UCSD-AML1 (cell line): ENCODE results near the gene CFAP410.

Source experiments
- DNase-seq: peaks from one replicate; lab custom pipeline; 2025; ENCODE audit not compliant: unreplicated experiment; lab: John Stamatoyannopoulos, UW

CFAP410 gene

DNA sequence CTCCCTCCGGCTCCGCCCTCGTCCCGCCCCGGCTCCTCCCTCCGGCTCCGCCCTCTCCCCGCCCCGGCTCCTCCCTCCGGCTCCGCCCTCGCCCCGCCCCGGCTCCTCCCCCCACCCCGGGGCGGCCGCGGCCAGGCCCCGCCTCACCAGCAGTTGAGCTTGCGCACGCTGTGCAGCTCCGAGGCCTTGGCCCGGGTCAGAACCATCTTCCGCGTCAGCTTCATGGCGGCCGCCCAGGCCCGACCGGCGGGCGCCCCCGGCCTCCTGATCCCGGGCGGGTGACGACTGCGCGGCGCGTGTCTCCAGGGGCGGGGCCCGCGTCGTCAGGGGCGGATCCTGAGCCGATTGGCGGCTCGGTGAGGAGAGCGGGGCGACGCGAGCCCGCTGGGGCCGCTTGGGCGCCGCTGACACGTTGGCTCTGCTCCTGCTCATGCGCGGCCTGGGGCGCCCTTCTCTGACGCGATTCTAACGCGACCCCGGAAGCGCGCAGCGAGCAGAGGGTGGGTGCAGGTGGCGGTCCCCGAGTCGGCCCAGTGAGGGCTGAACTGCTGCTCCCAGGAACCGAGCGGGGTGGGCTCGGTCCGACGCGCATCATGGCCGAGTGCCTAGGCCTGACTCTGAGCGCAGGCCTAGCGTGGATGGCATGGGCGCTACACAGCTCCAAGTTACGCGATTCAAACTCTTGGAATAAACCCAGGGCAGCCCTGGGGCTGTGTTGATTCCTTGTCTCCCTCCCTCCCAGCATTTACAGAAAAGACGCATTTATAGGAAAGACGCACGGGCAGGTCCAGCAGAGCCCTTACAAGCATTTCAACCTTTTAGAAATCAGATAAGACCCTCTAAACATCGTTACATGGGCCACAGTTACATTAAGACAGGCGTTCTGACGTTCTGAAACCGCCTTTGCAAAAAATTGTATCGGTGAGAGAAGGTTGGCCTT, at the start of gene CFAP410:
Gene CFAP410 (minus strand): TSS at position 420 of the 940 bp plus-strand sequence. CDS start 196 bp downstream, at position 224.
- DNase-seq: peak; percentile 96

DNA sequence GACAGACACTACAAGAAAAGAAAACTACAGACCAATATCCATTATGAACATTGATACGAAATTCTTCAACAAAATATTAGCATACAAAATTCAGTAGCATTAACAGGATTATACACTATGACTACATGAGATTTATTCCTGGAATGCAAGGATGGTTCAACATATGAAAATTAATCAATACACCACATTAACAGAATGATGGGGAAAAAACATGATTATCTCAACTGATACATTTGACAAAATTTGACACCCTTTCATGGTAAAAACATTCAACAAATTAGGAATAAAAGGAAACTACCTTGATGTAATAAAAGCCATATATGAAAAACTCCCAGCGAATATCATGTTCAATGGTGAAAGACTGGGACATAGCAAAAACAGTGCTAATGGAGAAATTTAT, 45.8 kb upstream of the CFAP410 start:
- no peak for DNase-seq

DNA sequence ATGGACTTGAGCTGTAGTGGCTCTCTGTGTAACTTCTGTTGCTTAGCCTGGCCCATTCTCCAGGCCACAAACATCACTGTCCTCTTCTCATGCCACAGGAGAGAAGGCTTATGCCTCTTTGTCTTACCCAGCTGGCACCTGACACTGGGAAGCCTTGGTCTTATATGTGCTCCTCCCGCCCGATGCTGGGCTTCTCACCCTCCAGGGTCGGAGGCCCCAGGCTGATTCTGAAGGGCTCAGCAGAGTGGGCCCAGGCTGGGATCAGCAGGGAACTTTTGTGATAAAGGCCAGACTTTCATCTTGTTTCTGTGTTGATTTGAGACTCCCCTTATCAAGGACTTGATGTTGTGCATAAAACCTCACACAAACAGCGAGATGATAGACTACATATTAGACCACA, 44.0 kb upstream of the CFAP410 start:
- no peak for DNase-seq

DNA sequence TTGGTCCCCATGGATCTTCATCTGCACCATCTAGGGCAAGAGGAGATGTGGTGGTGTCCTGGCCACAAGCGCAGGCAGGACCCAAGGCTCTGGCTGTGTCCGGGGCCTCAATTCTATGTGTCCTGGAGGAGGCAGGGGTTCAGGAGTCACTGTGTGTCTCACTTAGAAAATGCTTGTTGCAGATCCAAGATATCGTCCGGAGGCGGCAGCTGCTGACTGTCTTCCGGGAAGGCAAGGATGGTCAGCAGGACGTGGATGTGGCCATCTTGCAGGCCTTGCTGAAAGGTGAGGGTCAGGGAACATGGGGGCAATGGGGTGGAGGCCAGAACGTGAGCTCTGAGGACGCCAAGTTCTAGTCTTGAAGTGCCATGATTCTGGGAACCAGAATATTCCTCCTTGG, 43.3 kb upstream of the CFAP410 start:
- no peak for DNase-seq

DNA sequence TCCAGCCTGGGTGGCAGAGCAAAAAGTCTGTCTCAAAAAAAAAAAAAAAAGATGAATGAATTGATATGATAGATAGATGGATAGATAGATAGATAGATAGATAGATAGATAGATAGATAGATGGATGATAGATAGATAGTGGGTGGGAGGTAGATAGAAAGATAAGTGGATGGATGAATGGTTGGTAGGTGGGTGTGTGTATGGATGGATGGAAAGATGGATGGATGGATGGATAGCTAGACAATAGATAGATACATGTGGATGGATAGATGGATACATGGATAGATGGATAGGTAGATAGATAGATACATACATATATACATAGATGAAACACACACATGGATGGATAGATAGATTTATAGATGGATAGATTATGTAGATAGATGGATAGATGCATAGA, 42.7 kb upstream of the CFAP410 start:
- no peak for DNase-seq

- DNase-seq: no peak
Observed at GRCh38 chr21:44380876-44381275, 41.7 kb upstream of the CFAP410 start.

DNA sequence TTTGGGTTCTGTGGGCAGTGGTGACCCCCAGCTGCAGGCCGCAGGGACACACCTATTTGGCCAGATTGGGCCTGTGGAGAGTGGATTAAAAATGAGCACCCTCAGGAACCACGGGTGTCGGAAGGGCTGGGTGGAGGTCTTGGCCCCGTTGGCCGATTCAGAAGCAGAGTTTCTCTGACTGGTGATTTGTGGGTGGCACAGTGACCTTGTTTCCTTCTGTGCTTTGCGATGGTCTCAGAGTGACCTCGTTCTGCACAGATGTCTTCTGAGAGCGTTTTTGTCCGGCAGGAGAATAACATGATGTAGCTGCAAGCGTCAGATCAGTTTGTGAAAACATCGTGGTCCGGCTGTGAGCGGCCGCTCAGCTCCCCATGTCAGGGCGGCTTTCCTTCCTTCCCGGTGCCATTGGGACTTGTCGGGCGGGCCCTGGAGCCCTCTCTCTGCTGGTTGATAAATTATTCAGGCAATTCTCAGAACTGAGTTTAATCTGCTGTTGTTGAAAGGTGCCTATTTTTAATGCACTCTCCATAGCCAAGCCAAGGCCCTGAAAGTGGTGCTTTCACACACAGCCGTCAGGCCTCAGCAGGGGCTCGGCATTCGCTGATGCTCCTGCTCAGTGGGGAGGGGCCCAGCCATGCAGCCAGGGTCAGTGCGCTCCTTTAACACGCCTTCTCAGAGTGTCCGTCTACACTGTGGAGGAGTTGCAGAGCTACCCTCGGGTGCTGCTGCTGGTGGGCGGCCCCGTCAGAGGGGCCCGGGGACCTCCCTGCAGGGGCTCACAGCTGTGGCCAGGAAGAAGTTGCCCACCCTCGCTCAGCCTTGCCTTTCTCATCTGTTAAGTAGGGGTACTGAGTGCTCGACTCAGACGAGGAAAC, 41.0 kb upstream of the CFAP410 start:
- DNase-seq: no peak

DNA sequence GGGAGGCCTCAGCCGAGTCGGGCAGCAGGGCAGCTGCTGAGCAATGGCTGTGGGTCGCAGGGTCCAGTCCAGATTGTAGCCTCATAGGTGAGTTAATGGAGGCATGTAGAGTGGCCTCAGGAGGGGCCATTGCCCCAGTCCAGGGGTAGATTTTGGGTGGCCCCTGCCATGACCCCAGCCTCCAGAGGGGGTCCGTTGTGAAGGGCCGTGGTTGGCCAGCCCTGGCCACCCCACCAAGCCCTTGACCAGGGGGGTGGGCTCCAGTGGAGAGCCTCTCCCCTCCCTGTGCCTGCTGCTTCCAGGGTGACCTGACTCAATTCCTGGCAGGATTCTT, 40.3 kb upstream of the CFAP410 start:
- no peak for DNase-seq

DNA sequence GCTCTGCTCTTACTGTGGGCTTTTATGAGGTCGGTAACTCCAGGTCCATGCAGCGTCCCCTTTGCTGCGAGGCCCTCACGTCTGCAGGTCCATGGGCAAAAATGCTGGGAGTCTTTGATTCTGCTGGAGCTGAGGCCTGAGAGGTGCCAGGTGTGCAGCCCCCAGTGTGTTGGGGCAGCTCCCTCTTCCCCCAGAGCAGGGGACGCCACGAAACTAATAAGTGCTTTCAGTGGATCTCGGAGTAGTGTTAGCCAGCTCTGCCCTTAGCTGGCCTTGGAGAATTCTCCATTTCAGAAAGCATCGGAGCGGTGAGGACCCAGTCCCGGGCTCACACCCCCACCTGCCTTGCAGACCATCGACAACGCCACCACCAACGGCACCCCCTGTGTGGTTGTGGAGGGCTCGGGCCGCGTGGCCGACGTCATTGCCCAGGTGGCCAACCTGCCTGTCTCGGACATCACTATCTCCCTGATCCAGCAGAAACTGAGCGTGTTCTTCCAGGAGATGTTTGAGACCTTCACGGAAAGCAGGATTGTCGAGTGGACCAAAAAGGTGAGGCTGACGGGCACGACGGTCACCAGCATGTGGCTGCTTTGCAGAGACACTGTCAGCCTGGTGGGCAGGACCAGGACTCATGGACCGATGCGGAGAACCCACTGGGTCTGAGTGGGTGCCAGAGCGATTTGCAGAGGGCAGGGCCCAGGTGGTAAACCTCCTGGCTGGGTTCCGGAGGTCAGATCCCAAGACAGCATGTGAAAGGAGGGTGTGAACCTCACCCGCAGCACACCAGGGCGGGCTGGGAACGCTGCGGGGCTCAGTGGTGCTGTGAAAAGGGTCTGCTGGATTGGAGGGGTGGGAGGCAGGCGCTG, 39.7 kb upstream of the CFAP410 start:
- no peak for DNase-seq

DNA sequence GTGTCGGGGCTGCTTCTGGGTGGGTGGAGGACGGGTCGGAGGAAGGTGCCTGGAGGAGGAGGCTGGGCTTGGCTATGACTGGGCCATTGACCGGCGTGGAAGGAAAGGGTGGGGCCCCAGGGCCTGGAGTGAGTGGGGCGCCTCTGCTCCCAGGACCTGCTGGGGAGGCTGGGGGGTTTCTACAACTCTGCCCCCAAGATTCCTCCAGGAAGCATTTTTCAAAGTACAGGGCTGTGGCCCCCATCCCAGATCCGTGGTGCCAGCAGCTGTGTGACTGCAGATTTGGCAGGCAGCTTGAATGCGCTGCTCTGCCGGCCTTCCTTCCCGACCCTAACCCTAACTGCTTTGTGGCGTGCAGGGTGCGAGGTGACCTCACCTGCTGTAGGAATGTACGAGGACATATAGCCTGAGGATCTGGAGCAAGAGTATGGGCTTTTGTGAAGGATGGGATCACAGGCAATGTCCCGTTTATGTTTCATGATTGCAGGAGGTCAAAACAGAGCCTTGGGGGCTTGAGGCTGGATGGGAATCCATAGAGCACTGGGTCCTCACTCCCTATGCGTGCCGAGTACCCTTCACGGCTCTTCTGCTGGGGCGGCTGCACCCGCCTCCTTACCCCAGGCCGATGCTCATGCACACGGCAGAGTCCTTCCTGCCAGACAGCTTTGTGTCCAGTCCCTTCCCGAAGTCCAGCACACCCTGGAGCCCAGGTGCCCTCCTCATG, 38.9 kb upstream of the CFAP410 start:
- no peak for DNase-seq

- DNase-seq: no peak
Observed at GRCh38 chr21:44377201-44377921, 38.2 kb upstream of the CFAP410 start.

GRCh38 chr21:44376606-44377005, 37.4 kb upstream of the CFAP410 start:
- no peak for DNase-seq

DNA sequence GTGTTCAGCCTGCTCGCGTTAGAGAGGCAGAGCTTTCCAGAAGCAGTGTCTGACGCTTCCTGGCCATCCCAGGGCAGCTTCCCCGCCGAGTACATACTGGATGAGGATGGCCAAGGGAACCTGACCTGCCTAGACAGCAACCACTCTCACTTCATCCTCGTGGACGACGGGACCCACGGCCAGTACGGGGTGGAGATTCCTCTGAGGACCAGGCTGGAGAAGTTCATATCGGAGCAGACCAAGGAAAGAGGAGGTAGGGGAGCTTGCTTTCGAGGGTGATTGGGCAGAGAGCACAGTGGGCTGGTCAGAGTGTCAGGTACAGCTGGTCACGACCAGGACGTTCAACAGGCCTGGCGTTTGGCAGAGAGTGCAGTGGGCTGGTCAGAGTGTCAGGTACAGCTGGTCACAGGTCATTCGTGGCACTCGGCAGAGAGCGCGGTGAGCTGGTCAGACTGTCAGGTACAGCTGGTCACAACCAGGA, 36.6 kb upstream of the CFAP410 start:
- no peak for DNase-seq

GRCh38 chr21:44375281-44375651, 36.1 kb upstream of the CFAP410 start:
- peak; percentile 83 for DNase-seq

- no peak for DNase-seq
Observed at GRCh38 chr21:44374601-44375280, 35.6 kb upstream of the CFAP410 start.

- DNase-seq: no peak
Observed at GRCh38 chr21:44372616-44373015, 33.4 kb upstream of the CFAP410 start.

DNA sequence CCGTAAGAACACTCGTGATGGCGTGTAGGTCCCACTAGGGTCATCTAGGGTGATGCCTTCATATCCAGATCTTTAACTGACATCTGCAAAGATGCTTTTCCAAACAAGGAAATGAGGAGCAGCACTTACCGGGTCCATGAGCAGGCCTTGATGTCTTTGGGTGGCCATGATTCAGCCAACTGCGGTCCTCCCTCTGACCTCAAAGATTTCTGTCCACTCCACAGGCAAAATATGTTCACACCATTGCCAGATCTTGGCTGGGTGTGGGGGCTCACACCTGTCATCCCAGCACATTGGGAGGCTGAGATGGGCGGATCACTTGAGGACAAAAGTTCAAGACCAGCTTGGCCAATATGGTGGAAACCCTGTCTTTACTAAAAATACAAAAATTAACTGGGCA, 32.4 kb upstream of the CFAP410 start:
- DNase-seq: no peak

- DNase-seq: no peak
Observed at GRCh38 chr21:44370786-44371410, 31.7 kb upstream of the CFAP410 start.
